ENCODE data around the gene METTL23.
"Not testable (repeated sequence)": the region's sequence is repeated elsewhere in the genome, so short reads cannot be mapped to it uniquely, and the experiment has no call there.

The METTL23 gene

DNA sequence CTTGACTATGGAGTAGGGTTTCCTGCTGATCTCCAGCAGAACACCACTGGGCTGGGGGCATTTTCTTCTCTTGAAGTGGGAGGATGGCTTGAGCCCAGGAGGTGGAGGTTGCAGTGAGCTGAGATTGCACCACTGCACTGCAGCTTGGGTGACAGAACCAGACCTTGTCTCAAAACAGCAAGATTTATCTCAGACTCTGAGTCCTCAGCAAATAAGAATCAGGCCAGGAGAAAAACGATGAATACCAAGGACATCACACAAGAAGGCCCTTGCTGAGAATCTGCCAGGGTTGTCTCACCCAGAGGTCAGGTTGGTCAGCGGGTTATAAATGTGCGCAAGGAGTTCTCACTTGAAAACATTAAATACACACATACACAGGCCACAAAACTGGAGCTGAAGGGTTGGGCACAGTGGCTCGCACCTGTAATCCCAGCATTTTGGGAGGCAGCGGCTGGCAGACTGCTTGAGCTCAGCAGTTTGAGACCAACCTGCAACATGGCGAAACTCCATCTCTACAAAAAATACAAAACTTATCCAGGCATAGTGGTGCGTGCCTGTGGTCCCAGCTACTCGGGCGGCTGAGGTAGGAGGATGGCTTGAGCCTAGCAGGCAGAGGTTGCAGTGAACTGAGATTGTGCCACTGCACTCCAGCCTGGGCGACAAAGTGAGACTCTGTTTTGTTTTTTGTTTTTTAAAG, 23.6 kb upstream of the METTL23 start:
- TF ChIP-seq CTCF (IDR thresholded peaks at IDR 0.05; ENCODE audit: borderline replicate concordance, insufficient read depth, low read depth, low read length): no peak
- H3K4me3 ChIP-seq (ENCODE audit: low read depth, low read length): no peak overlapping the region

DNA sequence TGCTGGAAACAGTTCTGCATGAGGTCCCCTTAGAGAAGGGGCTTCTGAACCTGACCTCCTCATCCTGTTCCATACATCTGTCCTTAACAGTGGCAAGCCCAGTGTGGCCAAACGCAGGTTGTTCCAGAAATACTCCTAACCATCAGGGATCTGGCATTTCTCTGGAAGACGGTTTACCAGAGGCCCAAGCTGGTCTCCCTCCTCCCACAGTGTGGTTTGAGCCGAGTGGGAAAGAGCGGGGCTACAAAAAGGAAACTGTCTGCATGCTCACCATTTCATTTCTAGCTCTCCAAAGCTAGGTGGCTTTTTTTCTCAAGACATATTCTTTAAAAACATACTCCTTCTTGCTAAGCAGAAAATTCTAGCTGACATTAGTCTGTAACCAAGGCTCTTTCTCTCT, 21.8 kb upstream of the METTL23 start:
- H3K4me3 ChIP-seq (ENCODE audit: low read depth, low read length): no peak overlapping the region
- TF ChIP-seq CTCF (IDR thresholded peaks at IDR 0.05; ENCODE audit: borderline replicate concordance, insufficient read depth, low read depth, low read length): no peak

- TF ChIP-seq CTCF (IDR thresholded peaks at IDR 0.05; ENCODE audit: borderline replicate concordance, insufficient read depth, low read depth, low read length): no peak
- no peak overlapping the region for H3K4me3 ChIP-seq (ENCODE audit: low read depth, low read length)
Observed at GRCh38 chr17:76706817-76707216, 19.8 kb upstream of the METTL23 start.

DNA sequence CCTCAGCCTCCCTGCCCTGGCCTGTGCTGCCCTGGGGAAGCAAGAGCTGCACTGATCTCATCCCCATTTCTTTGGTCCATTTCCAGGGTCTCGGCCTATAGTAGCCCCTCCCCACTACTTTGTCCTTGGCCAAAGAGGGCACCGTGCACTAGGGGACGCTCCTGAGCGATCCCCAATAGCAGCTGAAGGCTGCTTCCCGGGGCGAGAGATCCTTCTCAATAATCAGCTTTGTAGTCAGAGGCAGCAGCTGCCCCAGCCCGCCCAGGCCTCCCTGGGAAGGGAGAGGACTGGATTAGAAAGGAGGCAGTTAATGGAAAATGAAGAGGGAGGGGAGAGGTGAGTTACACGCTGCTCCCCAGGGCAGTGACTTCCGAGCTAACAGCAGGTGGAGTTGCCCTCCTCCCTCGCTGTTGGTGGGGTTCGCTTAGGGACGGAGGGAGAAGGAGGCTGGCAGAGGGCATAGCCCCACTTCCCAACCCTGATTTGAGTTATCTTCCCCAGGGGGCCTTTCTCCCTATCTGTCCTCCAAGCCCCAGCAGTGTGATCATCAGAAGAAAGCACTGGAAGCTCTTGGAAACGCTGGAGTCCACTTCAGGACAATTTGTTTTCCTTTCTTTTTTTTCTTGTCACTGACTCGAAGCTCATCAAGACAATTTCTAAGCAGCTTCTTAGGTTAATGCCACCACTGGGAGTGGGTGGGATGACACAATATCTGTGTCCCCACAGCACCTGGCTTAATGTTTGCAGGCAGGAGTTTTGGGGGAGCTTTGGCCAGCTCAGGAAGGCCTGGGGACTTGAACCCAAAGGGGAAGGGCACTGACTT, 18.4 kb upstream of the METTL23 start:
- TF ChIP-seq CTCF (IDR thresholded peaks at IDR 0.05; ENCODE audit: borderline replicate concordance, insufficient read depth, low read depth, low read length): no peak
- H3K4me3 ChIP-seq (ENCODE audit: low read depth, low read length): no peak overlapping the region

DNA sequence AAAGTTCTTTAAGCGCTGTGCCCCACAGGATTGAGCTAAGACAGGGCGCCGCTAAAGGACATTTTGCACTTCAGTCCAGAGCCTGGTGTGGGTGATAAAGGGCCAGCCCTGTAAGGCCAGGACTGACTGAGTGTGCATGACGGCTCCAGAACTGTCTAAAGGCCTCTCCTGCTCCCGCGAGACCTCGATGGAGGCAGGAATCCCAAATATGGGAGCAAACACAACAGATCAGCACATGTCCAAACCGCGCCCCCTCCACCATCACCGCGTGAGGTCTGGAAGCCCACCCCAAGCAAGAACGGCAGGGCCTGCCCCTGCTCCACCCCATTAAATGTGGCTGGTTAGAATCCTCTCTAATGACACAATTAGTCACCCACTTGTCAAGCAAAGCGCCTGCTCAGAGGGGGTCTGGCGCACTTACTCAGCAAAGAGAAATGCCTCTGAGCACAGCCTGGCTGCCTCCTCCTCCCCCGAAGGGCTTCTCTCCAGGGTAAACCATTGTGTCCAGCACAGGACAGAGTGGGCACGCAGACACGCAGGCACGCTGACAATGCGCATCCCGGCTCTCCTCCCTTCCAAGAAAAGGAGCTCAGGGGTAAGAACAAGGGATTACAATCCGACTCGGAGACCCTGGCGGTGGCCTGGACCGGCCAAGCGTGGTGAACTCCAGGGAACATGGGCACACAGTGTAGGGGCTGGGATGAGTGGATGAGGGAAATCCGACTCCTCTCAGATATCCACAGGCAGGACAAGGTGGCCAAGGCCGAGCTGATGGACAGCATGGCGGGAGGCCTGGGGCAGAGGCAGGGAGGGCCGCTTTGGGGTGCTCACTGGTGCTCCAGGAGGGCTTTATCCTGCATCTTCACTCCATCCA, 17.3 kb upstream of the METTL23 start:
- no peak for TF ChIP-seq CTCF (IDR thresholded peaks at IDR 0.05; ENCODE audit: borderline replicate concordance, insufficient read depth, low read depth, low read length)
- no peak overlapping the region for H3K4me3 ChIP-seq (ENCODE audit: low read depth, low read length)

DNA sequence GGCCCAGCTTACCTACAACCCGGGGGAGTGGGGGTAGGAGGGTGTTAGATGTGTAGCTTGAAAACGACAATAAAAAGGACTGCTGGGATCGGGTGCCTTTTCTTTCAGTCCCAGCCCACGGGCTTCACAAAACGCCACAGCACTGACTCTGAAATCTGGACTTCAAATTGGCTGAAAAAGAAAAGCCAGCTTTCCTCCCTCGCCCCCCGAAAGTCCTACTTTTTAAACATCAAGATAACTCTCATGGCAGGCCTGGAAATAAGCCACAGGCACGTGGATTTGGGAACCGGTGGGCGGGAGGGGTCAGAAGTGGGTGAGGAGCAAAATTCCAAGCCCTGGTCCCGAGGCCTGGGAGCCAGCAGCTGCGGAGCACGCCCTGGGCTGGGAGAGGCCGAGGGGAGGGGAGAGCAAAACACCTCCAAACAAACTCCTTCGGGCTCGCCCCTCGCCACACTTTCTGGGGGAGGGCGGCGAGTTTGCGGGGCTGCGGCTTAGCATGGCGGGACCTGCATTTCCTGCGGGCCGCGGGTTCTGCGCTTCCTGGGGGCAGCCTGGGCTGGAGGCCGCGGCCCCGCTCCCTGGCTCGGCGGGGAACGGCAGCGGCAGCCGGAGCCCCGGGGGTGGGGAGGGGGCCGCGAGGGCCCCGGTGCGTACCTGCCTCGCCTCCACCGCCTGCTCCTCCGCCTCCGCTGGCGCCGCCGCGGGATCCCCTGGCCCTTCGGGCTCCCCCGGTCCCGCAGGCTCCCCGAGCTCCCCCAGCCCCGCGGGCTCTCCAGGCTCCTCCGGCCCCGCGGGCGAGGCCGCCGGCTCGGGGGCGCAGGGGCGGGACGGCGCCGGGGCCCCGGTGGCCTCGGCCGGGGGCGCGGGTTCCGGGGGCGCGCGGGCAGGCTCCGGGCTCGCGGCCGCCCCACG, 16.4 kb upstream of the METTL23 start:
- not testable (repeated sequence) for H3K4me3 ChIP-seq (ENCODE audit: low read depth, low read length)

All from GM12875 (cell line).